Prostate gland (tissue), 2 donors: ENCODE measurements around the gene MDGA2.

Source experiments
- CTCF ChIP-seq, 4 experiments: fragments of 200-600 bp in 2 of 4; fragments of 450-650 bp in 2 of 4; sonication (generic) in 2 of 4; IDR thresholded peaks; 1 replicate in 3 of 4; 2 replicates in 1 of 4; pipeline ENCODE4 v1.5.1; 2016 to 2019; ENCODE audit warnings: antibody characterized with exemption in 4 of 4, mild to moderate bottlenecking in 2 of 4, moderate library complexity in 2 of 4
- POLR2A ChIP-seq: fragments of 450-650 bp; IDR thresholded peaks from one replicate; pipeline ENCODE4 v1.6.1; 2016; ENCODE audit warnings: antibody characterized with exemption, mild to moderate bottlenecking

- TF ChIP-seq POLR2A (no peak), CTCF (IDR thresholded peaks at IDR 0.05) (no peak)
These were observed 734.8 kb downstream of the MDGA2 start for GRCh38 chr14:46940611-46941010.
